ENCODE measurements around the gene SLC25A44.

GRCh38 chr1:156225677-156226014, 31.7 kb downstream of the SLC25A44 start:
- TF ChIP-seq POLR2A (IDR thresholded peaks at IDR 0.05): no peak
- TF ChIP-seq CTCF (IDR thresholded peaks at IDR 0.05): no peak

All from heart left ventricle (tissue), 13 donors.